Fibroblast of skin of scalp (primary cell): Measurements from ENCODE around the gene USP33.
"Not testable (repeated sequence)": the region's sequence is repeated elsewhere in the genome, so short reads cannot be mapped to it uniquely, and the experiment has no call there.

Experiments used
- DNase-seq: peaks from one replicate; pipeline ENCODE4 v3.0.0-alpha.2; 2013

USP33 gene

DNA sequence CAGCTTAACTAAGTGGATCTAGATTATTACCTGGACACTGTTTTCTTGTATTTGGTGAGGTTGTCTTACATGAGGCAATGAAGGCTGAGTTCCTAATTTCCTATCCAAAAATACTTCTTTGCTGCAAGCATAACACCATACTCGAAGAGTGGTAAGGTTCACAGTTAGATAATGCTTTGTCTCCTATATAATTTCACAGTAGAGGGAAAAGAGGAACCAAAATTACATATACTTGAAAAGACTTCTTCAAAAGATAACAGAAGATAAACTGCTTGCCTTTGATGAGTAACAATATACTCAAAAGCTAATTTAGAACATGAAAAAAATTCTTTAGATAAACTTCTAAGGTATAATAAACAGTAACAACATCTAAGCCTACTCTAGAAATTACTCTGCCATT lies 20.4 kb downstream of the USP33 start:
- no peak for DNase-seq

DNA sequence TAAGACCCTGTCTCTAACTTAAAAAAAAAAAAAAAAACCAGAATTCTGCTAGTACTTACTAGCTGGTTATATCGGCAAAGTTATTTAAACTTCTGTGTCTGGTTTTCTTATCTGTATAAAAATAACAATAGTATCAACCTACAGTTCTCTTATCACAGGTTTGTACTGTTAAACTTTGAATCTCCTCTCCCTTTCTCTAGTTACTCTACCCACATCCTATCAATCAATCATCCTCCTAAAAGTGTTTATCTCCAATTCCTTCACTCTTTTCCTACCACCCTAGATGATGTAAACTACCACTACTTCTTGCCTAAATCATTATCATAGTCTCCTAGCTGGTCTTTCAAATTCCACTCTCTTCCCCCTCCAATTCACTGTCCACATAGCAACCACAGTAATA lies 27.6 kb downstream of the USP33 start:
- no peak for DNase-seq

DNA sequence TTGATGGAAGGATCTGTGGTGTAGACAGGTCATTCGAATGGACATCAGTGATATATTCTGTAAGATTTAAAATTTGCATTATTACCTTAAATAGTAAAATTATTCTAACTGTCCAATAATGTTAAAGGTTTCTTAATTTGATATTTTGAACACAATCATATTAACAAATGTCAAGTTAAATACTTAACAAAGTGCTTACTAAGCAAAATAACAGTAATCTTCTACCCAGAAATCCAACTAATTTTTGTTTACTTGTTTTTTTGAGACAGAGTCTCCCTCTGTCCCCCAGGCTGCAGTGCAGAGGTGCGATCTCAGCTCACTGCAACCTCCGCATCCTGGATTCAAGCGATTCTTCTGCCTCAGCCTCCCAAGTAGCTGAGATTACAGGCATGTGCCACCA lies 33.9 kb downstream of the USP33 start:
- no peak for DNase-seq

DNA sequence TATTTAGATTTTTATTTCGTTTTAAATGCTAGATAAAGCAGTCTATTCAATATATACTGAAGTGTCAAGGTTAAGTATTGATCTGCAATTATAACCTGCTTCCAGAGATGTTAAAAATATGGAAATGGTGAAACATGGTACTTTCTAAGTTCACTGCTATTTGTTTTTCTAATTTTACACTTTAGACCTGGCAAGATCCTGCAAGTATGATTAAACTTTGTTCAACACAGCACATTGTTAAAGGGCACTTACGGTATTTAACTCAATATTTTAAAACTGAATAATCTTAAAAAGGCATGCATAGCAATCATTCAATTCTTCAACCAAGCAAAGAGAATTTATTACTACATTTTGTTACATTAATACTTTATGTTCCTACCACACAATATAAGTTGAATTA lies 41.5 kb downstream of the USP33 start:
- DNase-seq = no peak

DNA sequence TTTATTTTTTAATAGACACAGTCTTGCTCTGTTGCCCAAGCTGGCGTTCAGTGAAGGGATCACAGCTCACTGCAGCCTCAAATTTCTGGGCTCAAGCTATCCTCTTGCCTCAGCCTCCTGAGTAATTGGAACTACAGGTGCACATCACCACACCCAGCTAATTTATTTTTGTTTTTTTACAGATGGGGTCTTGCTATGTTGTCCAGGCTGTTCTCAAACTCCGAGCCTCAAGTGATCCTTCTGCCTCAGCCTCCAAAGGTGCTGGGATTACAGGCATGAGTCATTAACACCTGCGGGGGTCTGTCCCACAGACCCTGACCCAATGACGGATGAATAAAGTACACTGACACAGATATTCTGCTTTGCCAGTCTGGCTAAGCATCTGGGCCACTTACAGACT lies 43.6 kb downstream of the USP33 start:
- no peak for DNase-seq

DNA sequence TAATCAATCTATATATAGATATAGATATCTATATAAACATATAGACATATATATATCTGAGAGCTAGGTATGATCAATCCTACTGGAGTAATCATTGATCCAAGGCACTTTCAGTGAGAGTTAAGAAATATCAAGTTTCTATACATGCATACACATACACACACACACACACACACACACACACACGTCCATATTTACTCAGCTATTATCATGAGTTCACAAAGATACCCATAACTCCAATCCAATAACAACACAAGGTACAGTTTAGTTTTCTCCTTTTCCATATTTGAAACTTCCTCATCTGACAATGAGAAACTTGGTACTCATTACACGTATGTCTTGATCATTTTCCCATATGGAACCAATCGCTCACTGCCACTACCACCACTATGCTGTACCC lies 49.9 kb downstream of the USP33 start:
- DNase-seq = no peak

DNA sequence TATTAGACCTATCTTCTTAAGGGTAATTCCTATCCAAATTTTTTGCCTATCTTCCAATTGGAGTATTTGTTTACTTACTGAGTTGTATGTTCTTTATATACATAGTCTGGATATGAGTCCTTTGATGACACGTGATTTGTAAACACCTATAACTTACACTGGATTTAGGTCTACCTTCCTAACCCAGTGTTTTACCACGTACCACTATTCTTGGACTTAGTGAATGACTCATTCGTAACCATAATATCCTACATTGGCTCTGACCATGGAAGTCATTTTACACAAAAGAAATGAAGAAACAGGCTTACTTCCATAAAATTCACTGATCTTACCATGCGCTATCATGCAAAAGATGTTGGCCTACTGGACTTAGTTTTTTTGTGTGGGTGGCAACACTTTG lies 53.3 kb downstream of the USP33 start:
- DNase-seq = no peak

DNA sequence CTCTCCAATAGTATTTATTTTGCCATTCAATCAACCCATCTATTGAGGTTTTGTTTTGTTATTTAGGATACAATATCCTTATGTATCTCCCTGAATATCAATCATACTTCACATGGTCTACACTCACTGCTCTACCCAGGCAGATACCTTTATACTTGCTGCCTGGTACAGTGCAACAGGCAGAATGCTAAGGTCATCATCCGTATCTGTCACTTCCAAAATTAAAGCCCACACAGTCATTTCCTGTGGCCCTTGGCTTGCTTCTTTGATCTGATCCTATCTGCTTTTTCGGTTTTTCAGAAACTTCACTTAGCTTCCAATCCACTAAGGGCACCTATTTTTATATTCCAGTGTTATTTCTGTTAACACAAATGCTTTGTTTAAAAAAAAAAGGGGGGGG lies 54.9 kb downstream of the USP33 start:
- no peak for DNase-seq

DNA sequence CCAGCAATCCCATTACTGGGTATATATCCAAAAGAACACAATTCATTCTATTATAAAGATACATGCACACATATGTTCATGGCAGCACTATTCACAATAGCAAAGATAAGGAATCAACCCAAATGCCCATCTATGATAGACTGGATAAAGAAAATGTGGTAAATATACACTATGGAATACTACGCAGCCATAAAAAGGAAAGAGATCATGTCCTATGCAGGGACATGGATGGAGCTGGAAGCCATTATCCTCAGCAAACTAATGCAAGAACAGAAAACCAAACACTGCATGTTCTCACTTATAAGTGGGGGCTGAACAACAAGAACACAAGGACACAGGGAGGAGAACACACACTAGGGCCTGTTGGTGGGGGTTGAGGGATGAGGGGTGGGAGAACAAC lies 60.0 kb downstream of the USP33 start:
- not testable (repeated sequence) for DNase-seq

DNA sequence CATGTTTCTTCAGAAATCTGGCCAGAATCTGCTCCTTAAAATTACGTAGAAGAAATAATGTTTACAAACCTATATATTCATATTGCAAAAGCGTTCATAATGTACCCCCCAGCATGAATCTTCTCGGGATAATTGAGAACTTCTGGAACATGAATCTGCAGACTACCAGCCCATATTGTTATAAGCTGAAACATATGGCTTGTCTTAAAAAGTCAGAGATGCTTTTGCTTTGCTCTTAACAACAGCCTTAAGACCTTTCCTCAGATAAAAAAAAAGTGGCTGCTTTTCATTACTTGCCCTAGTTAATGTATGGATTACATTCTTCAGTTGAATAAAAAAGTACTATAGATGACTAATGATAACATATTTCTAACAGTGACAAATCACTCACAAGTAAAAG lies 62.2 kb downstream of the USP33 start:
- peak; percentile 40 for DNase-seq

DNA sequence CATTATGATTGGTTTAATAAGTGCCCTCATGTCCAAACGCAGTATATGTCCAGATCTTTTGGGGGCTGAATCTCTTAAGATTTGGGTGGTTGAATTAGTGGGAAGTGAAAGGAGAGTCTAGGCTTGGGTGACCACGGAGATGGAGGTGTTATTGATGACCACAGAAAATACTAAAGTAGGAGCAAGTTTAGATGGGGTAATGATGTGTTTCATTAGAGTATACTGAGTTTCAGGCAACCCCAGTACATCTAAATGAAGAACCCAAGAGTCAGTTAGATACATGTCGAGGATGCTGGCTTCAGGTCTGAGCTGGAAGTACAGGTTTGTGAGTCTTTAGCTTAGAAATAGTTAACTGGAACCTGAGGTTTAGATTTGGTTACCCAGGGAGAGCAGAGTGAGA lies 70.7 kb downstream of the USP33 start:
- DNase-seq = no peak

DNA sequence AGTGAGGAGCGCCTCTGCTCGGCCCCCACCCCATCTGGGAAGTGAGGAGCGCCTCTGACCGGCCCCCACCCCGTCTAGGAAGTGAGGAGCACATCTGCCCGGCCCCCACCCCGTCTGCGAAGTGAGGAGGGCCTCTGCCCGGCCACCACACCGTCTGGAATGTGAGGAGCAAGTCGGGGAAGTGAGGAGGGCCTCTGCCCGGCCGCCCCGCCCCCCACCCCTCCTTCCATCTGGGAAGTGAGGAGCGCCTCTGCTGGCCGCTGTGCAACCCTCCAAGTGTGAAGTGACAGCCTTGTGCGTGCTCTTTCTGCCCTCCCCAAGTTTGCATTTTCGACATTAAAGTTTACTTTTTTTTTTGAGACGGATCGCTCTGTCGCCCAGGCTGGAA lies 72.1 kb downstream of the USP33 start:
- DNase-seq = peak; percentile 46

DNA sequence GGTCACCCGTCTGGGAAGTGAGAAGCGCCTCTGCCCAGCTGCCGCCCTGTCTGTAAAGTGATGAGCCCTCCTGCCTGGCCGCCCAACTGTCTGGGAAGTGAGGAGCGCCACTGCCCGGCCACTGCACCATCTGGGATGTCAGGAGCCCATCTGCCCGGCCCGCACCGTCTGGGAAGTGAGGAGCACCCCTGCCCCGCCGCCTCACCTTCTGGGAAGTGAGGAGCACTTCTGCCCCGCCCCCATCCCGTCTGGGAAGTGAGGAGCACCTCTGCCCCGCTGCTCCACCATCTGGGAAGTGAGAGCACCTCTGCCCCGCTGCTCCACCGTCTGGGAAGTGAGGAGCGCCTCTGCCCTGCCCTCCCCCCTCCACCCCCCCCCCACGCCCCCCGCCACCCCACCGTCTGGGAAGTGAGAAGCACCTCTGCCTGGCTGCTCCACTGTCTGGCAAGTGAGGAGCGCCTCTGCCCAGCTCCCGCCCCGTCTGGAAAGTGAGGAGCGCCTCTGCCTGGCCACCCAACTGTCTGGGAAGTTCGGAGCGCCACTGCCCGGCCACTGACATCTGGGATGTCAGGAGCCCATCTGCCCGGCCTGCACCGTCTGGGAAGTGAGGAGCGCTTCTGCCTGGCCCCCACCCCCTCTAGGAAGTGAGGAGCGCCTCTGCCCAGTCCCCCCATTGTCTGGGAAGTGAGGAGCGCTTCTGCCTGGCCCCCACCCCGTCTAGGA lies 72.7 kb downstream of the USP33 start:
- DNase-seq = no peak

DNA sequence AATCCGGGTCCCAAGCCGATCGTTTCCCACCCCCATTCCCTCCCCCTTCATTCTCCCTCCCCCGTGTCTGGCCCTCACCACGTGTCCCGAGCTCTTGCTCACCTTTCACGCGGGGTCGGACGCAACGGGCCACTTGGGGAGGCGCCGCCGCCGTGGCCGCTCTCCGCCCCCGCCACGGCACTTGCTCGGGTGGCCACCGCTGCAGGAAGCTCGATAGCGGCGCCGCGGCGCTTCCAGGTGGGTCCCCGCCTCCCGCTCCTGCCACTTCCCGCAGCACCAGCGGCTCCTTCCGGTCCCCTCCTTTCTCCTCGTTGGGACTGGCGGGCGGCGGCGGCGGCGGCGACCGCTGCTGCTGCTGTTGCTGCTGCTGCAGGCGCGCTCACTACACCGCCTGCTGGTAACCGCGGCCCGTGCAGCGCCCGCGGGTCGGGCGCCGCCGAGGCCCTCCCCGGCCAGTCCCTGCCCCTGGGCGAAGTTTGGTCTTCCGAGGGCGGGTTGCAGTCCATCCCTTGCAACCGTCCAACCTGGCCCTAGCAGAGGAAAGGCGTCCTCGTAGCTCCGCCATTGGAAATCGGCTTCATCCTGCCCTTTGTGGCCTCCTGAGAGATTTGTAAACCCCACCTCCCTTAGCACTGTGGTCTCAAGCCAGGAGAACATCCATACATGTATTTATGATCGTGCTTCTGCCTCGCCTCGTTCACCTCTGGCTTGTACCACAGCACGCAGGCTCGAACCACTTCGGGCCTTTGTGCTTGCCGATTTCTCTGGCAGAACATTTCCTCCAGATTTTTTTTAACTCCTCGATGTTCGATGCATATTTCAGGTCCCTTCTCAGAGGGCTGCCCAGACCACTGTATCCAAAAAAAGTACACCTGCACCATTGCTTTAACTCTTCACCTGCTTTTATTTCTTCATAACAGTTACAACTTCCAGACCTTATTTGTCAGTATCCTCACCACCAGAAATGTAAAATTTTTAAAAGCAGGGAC lies 76.2 kb downstream of the USP33 start:
- peak; percentile 95 for DNase-seq

DNA sequence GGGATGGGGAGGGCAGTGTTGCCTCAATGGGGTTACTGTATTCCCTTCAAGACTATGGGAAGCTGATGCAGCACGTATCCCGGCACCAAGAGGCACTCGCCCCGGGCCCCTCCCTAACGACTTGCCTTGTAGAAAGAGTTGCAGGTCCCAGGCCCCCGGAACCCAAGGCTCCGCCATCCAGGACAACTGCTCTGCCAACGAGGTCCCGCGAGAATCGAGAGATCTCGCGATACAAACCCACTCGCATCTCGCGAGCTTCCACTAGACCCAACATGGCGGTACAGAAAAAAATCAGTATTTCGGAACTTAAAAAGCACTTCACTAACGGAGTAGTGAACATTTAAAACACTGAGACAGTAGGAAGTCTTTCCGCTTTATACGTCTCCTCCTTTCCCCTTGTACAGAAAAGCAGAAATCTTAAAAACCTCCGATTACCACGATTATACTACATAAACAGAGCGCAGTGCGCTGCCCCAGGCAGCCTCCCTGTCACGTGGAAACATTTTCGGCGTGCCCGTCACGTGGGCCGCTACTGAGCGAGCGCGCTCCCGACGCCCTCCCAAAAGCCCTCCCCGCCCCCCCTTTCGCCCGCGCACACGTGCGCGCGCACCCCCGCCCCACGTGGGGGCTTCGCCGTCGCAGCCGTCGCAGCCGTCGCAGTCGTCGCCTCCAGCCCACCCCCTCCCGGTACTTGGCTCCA lies 77.0 kb downstream of the USP33 start, which contains the start of gene ZZZ3:
ZZZ3 (minus strand) TSS at position 199 of the 700 bp plus-strand sequence. CDS start 49,304 bp downstream, outside the sequence.
- DNase-seq = peak; percentile 95

DNA sequence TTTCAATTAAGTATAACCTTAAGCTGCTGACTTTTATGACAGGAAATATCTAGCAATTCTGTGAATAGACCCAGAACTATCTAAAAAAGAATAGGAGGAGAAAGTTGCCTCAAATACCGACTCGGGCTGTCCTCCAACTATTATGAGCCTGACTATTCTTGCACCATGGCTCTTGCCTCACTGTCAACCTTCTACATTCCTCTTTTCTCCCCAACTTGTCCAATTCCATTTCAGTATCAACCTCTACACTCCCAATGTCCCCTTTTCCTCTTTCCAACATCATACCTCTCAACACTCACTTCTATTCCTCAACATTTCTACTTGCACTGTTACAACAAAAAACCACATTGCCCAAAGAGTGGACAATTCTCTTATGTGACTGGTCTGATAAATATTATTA lies 79.5 kb downstream of the USP33 start:
- no peak for DNase-seq

DNA sequence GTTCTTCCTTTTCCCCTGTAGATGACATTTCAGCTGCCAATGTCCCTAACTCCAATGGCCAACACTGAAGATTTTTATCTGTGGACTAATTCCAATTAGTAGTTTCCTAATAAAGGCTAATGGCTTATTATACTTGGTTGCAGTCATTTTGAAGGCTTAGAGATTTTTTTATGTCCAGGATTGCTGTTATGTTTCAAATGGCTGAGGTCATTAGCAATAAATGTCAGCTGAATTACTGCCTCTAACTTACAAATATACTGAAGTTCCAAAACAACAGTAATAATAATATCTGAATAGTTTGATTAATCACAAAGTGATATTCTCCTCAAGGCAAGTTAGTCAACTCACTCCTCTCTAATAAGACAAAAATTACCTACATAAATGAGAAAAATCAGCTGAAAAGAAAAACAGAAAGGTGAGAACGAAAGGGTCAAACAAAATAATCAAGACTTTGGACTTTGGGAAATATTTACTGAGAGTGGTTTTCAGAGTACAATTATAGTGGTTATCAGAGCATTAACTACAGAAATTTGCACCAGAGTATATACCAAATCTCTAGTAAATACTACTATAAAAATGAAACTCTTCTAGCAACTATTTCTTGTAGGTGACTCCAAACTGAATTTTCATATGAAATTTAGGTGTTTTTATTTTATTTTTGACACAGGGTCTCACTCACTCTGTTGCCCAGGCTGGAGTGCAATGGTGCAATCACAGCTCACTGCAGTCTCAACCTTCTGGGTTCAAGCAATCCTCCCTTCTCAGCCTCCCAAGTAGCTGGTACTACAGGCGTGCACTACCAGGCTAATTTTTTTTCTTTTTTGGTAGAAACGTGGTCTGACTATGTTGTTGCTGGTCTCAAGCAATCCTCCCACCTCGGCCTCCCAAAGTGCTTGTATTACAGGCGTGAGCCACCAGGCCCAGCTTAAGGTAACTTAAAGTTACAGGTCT lies 80.7 kb downstream of the USP33 start:
- no peak for DNase-seq

DNA sequence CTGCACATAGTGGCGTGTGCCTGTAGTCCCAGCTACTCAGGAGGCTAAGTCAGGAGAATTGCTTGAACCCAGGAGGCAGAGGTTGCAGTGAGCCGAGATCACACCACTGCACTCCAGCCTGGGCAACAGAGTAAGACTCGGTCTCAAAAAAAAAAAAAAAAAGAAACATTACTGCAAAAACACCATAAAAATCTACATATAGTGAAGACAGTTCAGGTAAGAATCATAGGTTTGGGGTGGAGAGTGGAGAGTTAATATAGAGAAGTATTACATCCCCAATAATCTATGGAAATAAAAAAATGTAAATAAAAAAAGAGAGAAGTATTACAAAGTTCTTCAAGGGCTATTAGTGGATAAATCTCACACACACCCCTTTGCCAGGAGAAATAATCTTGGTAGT lies 84.8 kb downstream of the USP33 start:
- DNase-seq = not testable (repeated sequence)

DNA sequence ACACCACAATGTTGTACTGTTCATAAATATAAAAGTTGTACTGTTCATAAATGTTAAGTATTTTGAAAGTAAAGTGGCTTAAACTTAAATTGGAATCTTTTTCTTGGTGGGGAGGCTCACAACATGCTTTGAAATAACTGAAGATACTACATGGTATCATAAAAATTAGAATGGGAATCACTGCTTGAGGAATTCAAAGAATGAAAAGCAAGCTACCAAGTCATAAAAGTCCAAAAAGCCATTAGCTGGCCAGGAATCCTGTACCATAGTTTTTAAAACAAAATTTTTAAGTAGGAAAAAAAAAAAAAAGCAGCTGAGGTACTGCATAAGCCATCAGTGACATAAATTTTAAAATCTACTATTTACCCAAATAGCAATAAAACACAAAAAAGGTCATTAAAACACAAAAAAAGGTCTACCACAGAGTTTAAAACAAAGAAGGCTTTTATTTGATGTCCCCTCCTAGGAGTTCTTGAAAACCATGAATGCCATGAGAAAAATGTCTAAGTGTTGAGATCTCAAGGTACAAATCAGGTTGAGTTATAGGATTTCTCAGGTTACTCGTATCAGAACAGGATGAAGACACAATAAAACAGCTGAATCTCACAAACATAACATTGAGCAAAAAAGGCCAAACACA lies 85.8 kb downstream of the USP33 start:
- peak; percentile 46 for DNase-seq

DNA sequence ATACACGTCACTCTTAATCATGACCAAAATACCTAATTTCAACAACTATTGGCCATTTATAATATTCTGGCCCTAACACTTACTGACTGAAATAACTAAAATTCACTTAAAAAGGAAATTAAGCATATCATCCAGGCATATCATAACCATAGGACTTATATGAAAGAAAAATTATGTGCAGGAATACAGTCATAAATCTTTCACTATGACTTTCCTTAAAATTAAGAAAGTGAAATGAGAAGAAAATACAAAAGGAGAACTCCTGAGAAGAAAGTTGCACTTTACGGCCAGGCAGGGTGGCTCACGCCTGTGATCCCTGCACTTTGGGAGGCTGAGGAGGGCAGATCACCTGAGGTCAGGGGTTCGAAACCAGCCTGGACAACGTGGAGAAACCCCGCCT lies 86.6 kb downstream of the USP33 start:
- no peak for DNase-seq

DNA sequence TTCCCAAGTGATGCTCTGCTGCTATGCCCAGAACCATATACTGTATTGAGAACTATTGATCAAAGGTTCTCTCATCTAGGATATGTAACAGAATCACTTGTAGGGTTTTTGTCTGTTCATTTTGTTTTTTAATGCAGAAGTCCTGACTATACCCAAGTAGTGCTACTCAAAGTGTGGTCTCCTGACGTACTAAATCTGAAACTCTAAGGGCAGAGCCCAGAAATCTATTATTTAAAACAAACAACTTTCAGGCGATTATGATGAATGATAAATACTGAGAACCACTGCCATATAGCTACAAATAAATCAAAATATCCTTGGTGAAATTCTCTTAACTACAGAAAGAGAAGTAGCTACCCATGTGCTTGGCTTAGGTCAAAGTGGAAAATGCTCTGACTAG lies 87.3 kb downstream of the USP33 start:
- no peak for DNase-seq
